GM21367 (cell line): Measurements from ENCODE around the gene GNAL.
"Not testable (repeated sequence)": the region's sequence is repeated elsewhere in the genome, so short reads cannot be mapped to it uniquely, and the experiment has no call there.

Experiments used
- ATAC-seq: cut with Tn5 transposase; IDR thresholded peaks from one replicate; pipeline ENCODE4 v1.9.1; 2021; ENCODE audit not compliant: unreplicated experiment

The GNAL gene

GRCh38 chr18:11669271-11669947, 19.7 kb upstream of the GNAL start:
- no peak for ATAC-seq

DNA sequence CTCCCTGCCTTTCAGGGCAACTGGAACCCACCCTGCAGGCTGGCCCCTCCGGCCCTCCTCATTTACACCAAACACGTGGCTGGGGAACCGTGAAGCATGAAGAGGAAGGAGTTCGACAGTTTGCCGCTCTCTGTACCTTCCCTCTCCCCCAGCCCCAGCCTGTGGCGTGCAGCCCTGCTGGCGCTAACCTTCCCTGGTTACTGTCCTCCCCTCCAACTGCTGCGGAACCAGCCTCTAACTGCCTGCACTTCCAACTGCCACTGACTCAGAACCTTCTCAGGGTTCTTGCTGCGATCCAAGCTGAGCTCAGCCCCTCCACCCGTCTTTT, 19.2 kb upstream of the GNAL start:
- ATAC-seq = no peak

GRCh38 chr18:11671156-11671555, 17.9 kb upstream of the GNAL start:
- no peak for ATAC-seq

GRCh38 chr18:11672198-11672597, 16.9 kb upstream of the GNAL start:
- no peak for ATAC-seq

- no peak for ATAC-seq
Observed at GRCh38 chr18:11672846-11673454, 16.1 kb upstream of the GNAL start.

- ATAC-seq = no peak
Observed at GRCh38 chr18:11673560-11673959, 15.5 kb upstream of the GNAL start.

- no peak for ATAC-seq
Observed at GRCh38 chr18:11674119-11674518, 14.9 kb upstream of the GNAL start.

GRCh38 chr18:11676386-11676785, 12.7 kb upstream of the GNAL start:
- no peak for ATAC-seq

DNA sequence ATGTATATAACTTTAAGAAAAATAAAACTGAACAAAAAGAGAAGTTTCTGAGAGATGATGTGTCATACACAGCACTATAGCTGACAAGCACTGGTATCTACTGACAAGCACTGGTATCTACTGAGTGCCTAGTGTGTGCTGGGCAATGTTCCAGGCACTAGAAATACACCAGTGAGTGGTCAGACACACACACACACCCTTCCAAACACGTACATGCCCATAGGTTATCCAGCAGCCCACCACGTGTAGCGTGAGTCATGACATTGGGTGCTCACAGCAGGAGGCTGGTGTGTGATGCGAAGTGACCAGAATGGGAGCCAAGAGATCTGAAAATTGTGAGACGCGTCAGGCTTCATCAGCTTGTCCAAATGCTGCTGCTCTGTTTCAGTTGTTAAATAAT, 12.2 kb upstream of the GNAL start:
- ATAC-seq = no peak

DNA sequence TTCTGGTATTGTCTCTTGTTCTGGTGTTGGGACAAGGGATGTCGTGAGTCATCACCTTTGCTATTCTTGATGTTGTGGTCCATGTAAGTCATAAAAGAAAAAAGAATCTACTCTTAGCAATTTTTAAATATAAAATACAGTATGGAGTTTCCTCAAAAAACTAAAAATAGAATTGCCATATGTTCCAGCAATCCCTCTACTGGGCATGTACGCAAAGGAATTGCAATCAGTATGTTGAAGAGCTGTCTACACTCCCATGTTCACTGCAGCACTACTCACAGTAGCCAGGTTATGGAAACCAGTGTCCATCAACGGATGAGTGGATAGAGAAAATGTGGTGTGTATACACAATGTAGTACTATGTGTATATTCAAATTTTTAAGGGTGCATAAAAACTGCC, 10.9 kb upstream of the GNAL start:
- no peak for ATAC-seq

DNA sequence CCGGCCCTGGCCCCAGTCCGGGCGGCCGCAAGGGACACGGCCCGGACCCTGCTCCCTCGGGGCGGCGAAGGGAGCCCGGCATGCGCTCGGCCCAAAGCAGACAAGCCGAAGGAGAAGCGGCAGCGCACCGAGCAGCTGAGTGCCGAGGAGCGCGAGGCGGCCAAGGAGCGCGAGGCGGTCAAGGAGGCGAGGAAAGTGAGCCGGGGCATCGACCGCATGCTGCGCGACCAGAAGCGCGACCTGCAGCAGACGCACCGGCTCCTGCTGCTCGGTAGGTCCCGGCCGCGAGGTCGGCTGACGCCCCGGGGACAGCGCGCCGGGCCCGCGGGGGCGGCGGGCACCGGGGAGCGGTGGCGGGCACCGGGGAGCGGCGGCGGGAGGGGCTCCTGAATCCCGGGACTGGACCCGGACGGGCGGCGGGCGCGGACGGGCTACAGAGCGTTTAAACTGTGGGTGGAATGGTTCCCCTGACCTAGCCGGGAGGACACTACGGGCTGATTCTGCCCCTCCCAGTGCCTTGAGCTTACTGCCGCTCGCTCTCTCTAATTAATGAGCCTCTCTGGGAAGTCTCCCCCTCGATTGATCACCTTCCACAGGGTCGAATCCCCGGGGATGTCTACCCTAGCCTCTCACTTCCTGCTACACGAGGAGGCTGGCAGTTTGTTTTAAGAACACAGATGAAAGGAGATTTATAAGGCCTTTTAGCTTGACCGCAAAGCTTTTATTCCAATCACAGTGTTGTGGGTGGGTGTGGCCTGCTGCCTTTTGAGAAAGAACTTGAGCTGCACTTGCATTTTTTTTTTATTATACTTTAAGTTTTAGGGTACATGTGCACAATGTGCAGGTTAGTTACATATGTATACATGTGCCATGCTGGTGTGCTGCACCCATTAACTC, 853 bp downstream of the GNAL start:
- ATAC-seq = no peak

- not testable (repeated sequence) for ATAC-seq
Observed at GRCh38 chr18:11690660-11691059, 1.6 kb downstream of the GNAL start.

DNA sequence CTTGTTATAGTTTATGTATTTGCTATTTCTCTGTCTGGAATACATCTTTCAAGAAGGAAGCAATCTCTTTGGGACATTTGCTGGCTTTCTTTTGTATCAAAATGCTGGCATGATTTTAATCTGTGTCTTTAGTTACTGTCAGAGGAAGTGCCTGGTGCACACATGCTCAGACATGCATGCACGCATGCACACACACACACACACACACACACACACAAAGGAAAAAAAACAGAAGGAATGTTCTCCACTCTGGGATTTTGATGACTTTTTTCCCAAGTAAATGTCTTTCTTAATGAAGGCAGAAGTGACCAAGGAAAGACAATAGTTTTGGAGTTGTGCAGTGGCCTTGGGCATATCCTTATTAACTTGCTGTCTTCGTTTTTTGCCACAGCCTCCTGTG, 6.7 kb downstream of the GNAL start:
- no peak for ATAC-seq

- ATAC-seq = no peak
Observed at GRCh38 chr18:11696451-11696850, 7.4 kb downstream of the GNAL start.

DNA sequence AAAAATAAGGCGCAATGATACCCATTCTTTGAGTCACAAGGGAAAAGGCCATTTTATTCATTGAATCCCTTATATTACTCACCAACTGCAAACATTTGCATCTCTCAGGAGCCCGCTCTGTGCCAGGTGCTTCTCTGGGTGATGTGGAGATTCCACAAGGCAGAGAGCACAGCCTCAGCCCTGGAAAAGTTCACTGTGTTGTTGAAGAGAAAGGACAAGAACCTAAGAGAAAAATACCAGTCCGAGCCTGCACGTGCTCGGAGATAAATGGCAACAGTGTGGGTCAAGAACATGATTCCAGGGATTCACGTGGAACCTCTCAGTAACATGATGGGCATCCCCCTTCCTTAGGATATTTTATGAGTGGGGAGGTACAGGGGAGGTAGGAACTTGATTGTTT, 11.8 kb downstream of the GNAL start:
- no peak for ATAC-seq

DNA sequence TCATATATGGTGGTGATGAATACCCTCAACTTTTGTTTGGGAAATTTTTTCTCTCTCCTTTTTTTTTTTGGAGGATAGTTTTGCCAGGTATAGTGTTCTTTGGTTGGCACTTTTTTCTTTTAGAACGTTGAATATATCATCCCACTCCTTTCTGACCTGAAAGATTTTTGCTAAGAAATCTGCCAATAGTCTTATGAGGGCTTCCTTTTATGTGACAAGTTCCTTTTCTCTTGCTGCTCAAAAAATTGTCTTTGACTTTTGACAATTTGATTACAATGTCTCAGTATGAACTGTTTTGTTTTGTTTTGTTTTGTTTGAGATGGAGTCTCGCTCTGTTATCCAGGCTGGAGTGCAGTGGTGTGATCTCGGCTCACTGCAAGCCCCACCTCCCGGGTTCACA, 21.5 kb downstream of the GNAL start:
- ATAC-seq = no peak

DNA sequence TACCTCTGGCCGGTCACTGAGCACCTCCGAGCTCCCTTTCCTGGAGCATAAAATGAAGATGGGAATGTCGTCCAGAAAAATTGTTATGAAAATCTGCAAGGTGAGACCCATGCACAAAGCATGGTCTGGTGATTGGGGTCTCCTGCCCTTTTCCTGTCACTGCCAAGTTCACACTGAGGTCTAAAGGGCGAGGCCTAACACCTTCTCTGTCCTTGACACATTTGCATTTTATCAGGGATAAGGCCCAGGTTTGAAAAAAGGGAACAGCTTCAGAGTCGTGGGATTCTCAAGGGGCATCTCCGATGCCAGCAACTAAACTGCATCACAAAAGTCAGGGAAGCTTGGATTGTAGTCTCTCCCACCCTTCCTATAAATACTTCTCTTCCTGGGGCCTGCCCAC, 24.7 kb downstream of the GNAL start:
- no peak for ATAC-seq

GRCh38 chr18:11714244-11714918, 25.3 kb downstream of the GNAL start:
- ATAC-seq = no peak

GRCh38 chr18:11716767-11717315, 27.8 kb downstream of the GNAL start:
- not testable (repeated sequence) for ATAC-seq

DNA sequence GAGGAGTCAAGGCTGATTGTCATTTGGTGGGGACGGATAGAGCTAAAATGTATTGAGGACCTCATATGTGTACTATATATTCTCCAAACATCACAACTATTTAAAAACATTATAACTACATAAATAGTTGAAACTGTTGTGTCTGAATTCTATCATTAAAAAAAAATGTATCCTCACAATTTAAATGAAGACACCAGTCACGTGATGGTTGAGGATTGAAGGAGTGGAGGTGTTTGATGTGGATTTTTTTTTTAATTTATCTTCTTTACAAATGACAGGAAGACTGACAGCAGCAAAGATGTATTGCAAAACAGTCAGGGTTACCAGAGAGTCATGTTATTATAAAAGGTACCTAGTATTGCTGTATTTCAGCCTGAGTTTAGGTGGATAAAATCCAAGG, 30.0 kb downstream of the GNAL start:
- no peak for ATAC-seq

DNA sequence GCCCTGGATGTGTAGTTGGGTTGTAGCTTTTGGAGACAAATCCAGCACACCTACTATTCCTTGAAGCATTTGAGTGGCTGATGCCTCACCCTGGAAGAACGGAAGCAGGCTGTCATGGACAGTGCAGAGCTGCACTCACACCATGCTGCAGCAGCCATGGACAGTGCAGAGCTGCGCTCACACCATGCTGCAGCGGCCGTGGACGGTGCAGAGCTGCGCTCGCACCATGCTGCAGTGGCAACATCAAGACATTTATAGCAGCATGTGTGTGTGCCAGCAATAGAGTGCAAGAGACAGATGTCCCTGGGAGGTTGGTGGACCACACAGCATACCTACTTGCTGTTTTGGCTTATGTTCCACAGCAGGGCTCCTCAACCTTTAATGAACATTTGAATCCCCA, 30.6 kb downstream of the GNAL start:
- ATAC-seq = no peak
